ENCODE results near the gene CTNND2. TPM values are rescaled to one million over a fixed set of nuclear protein-coding genes. Genes with fewer than 3 reads are reported as not detected.

CTNND2 gene
- total and polyA plus RNA-seq, 9 of the 15 experiments (the other 6 are each of a cell fraction or from before 2014, with no cell fraction given) = 0.03 to 0.35 TPM; not detected in 7

- Histone ChIP-seq H3K4me1 (replicated peaks in 1 of 2; ENCODE audit: control insufficient read depth in 2 of 2, insufficient read depth in 2 of 2, low read length in 2 of 2) (no peaks in the 10 kb centered on the region), H3K4me2 (ENCODE audit: insufficient read depth, low read length) (no peak overlapping the region), H3K79me2 (ENCODE audit: control insufficient read depth, insufficient read depth, low read length) (no peaks in the 10 kb centered on the region), H3K27me3 (ENCODE audit: control insufficient read depth in 2 of 2, insufficient read depth in 2 of 2, low read length in 2 of 2) (no peaks in the 10 kb centered on the region), H3K9ac (ENCODE audit: insufficient read depth in 1 of 2, low read depth in 2 of 2, low read length in 2 of 2) (no peak overlapping the region), H3K36me3 (ENCODE audit: control insufficient read depth, insufficient read depth, low read length) (no peaks in the 10 kb centered on the region), H3K9me1 (ENCODE audit: control insufficient read depth, insufficient read depth, low read length) (no peaks in the 10 kb centered on the region), H3K4me3 (no peak overlapping the region), H4K20me1 (replicated peaks; ENCODE audit: control insufficient read depth, insufficient read depth, low read length) (no peaks in the 10 kb centered on the region), H3K9me3 (replicated peaks; ENCODE audit: control insufficient read depth, insufficient read depth, low read depth, low read length) (no peaks in the 10 kb centered on the region), H3K27ac (ENCODE audit: extremely low read depth, low read depth, low read length) (no peak overlapping the region), H2AFZ (ENCODE audit: low read depth, low read length) (no peak overlapping the region)
- POLR2A ChIA-PET = no interaction called here
- CTCF ChIA-PET (ENCODE audit: low intra/inter-chr PET ratio) = no interaction called here
- no TSS peak for BruUV-seq (replicated peaks)
- intact Hi-C loops (cut with micrococcal nuclease) = loop anchor here (10.0 kb wide), 2 partner anchors 226 to 756 kb away; no protein-coding TSS in a partner anchor
- no peak for FAIRE-seq
- TF ChIP-seq BDP1 (IDR thresholded peaks at IDR 0.05; ENCODE audit: insufficient read depth, insufficient read length) (no peak), GABPB2 (CRISPR knock-in tag; conservative IDR thresholded peaks at IDR 0.05) (no peak), HSF4 (CRISPR knock-in tag; IDR thresholded peaks at IDR 0.05; ENCODE audit: borderline replicate concordance) (no peak), HMG20A (CRISPR knock-in tag; conservative IDR thresholded peaks at IDR 0.05) (no peak), DEAF1 (CRISPR knock-in tag; IDR thresholded peaks at IDR 0.05) (no peak)
- TF ChIP-seq, protein P1, sequence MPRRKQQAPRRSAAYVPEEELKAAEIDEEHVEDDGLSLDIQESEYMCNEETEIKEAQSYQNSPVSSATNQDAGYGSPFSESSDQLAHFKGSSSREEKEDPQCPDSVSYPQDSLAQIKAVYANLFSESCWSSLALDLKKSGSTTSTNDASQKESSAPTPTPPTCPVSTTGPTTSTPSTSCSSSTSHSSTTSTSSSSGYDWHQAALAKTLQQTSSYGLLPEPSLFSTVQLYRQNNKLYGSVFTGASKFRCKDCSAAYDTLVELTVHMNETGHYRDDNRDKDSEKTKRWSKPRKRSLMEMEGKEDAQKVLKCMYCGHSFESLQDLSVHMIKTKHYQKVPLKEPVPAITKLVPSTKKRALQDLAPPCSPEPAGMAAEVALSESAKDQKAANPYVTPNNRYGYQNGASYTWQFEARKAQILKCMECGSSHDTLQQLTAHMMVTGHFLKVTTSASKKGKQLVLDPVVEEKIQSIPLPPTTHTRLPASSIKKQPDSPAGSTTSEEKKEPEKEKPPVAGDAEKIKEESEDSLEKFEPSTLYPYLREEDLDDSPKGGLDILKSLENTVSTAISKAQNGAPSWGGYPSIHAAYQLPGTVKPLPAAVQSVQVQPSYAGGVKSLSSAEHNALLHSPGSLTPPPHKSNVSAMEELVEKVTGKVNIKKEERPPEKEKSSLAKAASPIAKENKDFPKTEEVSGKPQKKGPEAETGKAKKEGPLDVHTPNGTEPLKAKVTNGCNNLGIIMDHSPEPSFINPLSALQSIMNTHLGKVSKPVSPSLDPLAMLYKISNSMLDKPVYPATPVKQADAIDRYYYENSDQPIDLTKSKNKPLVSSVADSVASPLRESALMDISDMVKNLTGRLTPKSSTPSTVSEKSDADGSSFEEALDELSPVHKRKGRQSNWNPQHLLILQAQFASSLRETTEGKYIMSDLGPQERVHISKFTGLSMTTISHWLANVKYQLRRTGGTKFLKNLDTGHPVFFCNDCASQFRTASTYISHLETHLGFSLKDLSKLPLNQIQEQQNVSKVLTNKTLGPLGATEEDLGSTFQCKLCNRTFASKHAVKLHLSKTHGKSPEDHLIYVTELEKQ (CRISPR knock-in tag; IDR thresholded peaks at IDR 0.05) = no peak
- WGBS (ENCODE audit: insufficient coverage, low coverage, missing lambda C conversion rate) = 2% methylated on average over 6 of the region's 6 CpGs
- ATAC-seq = no peak
- in situ Hi-C loops (cut with MboI) = no loop called here
- DNase-seq (ENCODE audit: extremely low read depth in 1 of 4, low spot score in 3 of 4) = no peak
Measured at GRCh38 chr5:11268891-11269290, 635.4 kb downstream of the CTNND2 start.

Data from K562 (cell line).